GM19193 (cell line): ENCODE data around the gene PLBD2.
A peak's percentile ranks its signal among the peaks of the same experiment; 100 is the strongest.

Experiments used
- POLR2A ChIP-seq: IDR thresholded peaks from 4 replicates; pipeline ENCODE4 v1.6.1; 2011; ENCODE audit not compliant: insufficient read depth, insufficient read length; ENCODE audit errors: extremely low read depth

PLBD2 gene

DNA sequence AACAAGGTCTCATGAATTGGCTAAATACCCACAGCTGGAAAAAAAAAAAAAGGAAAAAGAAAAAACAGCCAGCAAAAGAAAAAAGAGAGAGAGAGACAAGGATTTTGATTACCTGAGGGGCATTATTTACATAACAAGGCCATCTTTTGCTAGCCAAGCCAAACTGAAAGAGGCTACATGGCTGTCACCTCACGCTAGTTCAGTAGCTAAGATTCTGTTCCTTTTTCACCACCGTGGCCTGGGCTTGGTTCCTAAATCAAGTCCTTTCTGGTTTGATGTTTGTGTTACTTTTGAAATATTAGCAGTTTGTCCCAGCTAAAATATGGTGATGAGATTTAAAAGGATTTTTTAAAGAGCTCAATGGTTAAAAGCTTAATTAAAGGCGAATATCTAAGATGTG, 47.3 kb downstream of the PLBD2 start:
- TF ChIP-seq POLR2A = no peak

DNA sequence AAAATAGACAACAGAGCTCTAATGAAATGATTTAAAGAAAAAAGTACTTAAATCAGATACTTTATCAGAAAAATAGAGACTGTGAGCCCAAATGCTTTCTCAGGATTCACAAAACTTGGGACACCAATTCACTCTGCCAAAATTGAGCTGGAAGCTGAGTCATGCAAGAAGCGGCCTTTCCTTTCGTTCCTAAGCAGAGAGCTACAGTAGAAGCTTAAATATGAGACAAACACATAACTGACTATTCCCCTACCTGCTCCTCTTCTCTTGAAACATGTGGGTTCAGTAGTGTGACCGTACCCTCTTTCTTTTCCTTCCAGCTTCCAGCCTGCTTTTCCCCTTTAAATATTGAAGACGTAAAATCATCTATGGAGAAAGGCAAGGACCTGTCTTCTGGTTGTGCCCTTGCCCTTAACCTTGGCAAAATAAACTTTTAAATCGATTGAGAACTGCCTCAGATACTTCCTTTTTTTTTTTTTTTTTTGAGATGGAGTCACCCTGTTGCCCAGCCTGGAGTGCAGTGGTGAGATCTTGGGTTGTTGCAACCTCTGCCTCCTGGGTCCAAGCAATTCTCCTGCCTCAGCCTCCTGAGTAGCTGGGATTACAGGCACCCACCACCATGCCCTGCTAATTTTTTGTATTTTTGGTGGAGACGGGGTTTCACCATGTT, 49.7 kb downstream of the PLBD2 start:
- TF ChIP-seq POLR2A = no peak

DNA sequence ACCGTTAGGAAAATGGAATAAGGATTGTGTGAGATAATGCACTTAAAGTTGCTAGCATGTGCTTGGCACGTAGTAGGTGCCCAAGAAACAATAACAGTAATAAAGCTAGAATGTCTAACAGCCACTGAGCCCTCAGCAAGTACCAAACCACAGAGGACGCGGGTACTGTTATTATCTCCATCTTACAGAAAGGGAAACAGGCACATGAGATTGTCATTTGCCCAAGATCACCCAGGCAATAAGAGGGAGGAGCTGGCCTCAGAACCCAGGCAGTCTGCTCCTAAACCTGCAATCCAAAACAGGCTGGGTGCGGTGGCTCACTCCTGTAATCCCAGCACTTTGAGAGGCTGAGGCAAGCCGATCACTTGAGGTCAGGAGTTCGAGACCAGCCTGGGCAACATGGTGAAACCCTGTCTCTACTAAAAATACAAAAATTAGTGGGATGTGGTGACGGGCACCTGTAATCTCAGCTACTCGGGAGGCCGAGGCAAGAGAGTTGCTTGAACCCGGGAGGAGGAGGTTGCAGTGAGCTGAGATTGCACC, 50.4 kb downstream of the PLBD2 start:
- no peak for TF ChIP-seq POLR2A

DNA sequence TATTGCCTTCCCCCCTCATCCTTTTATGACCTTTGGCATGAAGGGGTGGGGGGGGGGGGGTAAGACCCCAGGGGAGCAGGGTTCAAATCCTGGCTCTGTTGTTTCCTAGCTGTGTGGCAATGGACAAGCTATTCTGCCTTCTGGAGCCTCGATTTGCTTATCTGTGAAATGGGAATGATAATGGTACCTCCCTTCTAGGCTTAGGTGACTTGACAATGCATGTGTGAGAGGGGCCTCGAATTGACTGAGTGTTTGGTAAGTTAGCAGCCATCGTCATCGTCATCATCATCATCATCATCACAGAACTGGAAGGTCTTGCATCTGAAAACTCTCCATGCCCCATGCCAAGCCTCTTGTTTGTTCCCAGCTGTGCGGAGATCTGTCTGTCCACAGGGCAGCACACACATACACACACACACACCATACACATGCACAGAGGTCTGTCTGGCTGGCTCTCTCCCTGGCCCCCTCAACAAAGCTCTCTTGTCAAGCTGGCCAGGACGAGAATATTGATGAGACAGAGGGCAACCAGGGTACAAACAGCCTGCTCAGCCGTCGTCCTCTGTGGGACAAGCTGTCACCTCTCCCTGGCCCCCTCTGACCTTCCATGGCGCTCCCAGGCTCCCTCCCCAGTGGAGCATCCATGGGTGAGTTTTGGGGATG, 51.2 kb downstream of the PLBD2 start:
- no peak for TF ChIP-seq POLR2A

DNA sequence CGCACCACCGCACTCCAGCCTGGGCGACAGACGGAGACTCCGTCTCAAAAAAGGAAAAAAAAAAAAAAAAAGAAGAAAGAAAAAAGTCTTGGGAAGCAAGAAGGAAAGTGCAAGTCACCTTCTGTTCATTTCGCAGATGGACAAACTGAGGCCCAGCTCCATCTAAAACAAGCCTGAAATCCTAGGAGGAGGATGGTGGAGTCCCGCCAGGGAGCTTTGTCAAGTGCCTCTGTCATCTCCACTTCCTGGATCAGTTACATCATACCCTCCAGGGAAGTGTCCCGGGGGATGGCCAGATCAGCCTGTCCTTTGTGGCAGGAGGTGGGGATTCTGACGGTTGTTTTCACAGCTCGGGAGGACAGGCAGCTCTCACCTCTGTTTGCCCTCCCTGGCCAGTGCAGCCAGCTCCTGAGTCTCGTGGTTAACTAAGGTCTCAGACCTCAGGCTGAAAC, 55.1 kb downstream of the PLBD2 start:
- no peak for TF ChIP-seq POLR2A

DNA sequence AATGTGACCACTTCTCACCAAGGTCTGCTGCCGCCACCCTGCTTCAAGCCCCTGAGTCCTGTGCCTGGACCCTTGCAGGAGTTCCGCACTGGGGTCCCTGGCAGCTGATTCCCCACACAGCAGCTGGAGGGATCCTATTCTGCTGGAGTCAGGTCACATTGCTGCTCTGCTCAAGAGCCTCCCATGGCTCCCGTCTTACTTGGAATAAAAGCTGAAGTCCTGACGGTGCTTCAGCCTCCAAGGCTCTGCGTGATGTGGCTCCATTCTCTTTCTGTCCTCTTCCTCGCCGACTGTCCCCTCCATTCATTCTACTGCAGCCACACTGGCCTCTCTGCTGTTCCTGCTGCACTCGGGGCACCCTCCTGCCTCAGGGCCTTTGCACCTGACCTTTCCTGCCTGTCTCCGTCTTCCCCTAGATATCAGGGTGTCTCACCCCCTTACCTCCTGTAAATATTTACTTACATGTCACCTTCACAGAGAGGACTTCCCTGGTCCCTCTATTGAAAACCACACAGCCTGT, 56.2 kb downstream of the PLBD2 start:
- no peak for TF ChIP-seq POLR2A

DNA sequence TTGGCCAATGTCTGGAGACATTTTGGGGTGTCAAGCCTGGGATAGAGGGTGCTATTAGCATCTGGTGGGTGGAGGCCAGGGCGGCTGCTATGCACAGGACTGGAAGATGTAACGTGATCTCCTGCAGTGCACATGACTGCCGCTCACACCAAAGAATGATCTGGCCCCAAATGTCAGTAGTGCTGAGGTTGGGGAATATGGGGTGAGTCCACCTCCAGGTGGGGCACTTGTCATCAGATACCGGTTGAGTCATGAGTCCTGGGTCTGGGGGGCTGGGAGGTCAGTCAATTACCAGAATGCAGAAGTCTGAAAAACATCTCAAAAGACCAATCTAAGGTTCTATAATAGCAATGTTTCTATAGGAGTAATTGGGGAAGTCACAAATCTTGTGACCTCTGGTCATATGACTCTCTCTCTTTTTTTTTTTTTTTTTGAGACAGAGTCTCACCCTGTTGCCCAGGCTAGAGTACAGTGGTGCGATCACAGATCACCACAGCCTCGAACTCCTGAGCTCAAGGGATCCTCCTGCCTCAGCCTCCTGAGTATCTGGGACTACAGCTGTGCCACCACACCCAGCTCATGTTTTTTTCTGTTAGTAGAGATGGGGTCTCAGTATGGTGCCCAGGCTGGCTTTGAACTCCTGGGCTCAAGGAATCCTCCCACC, 57.8 kb downstream of the PLBD2 start:
- no peak for TF ChIP-seq POLR2A

DNA sequence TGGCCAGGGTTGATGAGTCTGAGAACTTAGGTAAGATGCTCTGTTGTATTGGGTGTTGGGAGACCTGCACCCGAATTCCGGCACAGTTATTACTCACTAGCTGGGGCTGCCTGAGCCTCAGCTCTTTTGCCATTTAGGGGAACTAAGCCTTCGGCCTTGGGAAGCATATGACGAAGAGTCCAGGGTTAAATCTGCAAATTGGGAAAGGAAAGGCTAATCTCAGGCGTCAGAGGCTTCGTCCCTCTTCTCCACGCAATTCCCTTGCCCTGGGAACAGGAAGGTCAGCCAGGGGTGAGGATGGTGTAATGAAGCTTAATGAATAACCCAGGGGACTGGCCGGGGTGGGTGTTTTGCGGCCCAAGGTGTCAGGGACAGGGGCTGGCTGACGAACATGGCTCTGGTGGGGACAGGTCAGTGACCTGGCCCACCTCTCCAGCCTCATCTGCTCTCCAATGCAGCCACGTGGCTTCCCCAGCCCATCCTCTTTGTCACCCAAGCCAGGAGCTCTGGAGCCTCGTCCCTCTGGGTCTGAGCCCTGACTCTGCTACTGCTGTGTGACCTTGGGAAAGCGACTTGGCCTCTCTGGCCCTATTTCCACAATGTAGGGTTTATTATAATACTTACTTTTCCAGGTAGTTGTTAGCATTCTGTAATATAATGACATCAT, 60.0 kb downstream of the PLBD2 start:
- TF ChIP-seq POLR2A = no peak

DNA sequence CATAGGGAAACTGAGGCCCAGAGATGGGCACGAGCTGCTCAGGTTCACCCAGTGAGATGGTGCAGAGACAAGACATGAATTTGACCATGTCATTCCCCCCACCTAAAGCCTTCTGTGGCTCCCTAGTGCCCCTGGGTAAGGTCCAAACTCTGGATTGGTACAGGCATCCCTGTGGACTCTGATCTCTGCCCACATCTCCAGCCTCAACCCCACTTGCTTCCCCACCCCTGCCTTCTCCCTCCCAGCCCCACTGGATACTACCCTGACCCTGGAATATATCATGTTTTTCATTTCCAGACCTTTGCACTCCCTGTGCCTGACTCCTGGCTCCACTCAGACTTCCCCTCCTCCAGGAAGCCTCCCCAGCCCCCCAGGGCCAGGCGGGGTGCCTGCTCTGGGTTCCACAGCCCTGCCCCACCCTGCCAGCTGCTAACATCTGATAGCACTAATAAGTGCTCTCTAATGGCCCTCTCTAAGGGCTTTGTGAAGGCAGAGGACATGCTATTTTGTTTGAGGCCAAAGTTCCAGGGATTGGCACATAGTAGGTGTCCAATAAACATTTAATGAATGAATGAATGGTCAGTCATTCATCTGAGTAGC, 62.7 kb downstream of the PLBD2 start:
- no peak for TF ChIP-seq POLR2A

DNA sequence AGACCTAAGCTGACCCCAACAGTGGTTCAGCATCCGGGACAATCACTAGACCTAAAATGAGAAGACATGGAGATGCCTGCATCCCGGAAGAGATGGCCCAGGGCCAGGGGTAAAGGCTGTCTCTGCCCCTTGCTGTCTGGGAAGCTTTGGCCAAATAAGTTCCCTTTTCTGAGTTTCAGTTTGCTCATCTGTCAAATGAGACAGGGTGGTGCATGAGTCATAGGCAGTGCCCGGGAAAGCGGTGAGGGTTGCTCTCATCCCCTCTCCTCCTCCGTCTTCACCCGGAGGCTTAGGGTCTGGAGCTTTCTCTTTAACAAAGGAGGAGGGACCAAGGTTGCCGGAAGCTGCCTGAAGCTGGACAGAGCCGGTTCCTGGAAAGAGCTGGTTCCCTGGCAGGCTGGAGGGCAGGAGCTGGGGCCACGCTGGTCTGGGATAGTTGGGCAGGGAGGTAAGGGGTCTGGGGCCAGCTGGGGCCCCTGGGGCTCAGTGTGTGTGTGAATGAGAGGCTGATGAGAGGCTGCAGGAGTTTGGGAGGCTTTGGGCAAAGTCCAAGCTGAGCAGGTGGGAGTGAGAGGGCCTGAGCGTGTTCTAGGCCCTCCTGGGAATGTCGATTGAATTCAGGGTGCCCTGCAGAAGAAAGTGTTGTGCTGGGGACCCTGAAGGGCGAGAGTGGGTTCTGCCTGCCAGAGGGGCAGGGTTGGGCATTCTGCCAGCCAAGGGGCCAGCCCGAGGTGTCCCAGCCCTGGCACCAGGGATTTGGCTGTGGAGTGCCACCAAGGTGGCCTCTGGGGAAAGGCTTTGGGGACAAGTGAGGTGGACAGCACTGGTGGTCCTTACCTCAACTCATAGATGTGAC, 63.9 kb downstream of the PLBD2 start, which contains the start of gene SDSL:
TSS of gene SDSL (plus strand) at position 351 of the 856 bp plus-strand sequence. CDS start 5,603 bp downstream, outside the sequence.
- peak; percentile 63 for TF ChIP-seq POLR2A

DNA sequence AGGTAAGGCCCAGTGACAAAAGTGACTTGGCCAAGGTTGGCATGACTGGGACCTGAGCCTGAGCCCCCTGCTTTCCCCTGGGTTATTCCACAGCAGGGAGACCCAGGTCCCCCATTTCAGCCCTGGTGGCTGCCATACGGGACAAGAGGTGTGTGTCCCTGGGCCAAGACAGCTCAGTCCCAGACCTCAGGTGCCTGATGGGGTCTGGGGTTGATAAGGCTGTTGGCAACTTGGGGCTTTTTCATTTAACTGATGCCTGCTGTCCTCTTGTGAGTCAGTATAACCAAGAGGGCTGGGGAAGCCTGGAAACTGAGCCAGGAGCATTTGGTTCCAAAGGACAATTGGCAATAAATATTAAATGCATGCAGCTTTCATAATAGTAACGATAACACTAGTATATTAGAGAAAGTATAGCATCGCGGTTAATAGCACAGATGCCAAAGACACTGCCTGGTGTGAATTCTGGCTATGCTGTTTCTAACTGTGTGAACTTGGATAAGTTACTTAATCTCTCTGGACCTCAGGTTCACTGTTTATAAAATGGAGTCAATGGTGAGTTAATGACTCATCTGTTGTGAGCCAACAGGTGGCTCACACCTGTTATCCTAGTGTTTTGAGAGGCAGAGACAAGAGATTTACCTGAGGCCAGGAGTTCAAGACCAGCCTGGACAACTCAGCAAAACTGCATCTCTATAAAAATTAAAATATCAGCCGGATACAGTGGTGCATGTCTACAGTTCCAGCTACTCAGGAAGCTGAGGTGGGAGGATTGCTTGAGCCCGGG, 64.7 kb downstream of the PLBD2 start:
- TF ChIP-seq POLR2A = no peak

DNA sequence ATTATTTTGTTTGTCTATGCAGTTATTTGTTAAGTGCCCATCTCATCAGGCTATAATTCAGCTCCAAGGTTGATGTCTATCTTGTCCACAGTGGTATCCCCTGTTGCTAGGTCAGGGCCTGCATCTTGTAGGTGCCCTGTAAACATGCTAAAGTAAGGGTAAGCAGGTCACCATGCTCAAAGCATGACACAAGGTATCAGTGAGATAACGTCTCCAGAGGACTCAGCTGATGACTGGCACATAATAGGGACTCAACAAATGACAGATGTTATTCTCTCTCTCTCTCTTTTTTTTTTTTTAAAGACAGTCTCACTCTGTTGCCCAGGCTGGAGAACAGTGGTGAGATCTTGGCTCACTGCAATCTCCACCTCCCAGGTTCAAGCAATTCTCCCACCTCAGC, 66.1 kb downstream of the PLBD2 start:
- no peak for TF ChIP-seq POLR2A
